ENCODE results near the gene RAB3IP. TPM values are rescaled to one million over a fixed set of nuclear protein-coding genes. Genes with fewer than 3 reads are reported as not detected.

The RAB3IP gene, protein sequence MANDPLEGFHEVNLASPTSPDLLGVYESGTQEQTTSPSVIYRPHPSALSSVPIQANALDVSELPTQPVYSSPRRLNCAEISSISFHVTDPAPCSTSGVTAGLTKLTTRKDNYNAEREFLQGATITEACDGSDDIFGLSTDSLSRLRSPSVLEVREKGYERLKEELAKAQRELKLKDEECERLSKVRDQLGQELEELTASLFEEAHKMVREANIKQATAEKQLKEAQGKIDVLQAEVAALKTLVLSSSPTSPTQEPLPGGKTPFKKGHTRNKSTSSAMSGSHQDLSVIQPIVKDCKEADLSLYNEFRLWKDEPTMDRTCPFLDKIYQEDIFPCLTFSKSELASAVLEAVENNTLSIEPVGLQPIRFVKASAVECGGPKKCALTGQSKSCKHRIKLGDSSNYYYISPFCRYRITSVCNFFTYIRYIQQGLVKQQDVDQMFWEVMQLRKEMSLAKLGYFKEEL
- total RNA-seq (2014; rRNA removed; shearing (Covaris generic)) = 31.0 and 60.2 TPM in 2 replicates

DNA sequence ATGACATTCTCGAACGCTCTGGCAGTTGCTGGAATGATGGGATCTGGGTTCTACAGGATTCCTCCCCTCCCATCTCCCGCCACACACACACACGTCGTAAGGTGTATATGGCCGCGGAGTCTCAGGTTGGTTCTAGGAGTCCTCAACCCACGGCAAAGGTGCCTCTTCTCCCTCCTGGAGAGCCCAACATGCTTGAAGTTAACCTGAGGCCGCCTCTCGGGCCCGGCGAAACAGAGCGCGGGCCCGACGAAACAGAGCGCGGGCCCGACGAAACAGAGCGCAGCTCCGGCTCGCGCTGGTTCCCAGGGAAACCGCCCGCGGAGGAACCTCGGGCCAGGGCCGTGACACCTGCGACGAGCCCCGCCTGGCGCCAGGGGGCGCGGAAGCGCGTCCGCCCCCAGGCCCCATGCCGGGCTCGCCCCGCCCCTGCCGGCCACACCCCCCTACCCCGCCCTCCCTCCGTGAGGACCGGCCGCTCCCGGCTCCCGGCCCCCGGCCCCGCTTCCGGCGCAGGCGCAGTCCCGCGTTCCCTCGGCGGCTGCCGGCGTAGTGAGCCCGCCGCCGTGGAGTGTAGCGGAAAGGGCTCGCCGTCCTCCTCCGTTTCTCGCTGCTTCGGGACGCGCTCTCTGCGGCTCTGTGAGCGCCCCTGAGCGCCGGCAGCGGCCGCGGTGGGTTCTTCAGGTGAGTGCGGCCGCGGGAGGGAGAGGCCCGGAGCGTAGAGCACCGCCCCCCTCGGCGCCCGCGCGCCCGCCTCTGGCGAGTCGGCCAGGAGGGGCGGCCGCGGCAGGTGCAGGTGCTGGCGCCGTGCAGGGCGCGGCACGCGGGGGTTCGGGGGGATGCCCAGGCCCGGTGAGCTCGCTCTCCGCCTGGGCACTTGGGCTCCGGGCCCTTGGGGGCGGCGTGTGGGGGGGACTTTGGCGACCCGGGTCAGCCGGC lies at the start of gene RAB3IP:
Gene RAB3IP (plus strand): TSS at position 510 of the 936 bp plus-strand sequence. CDS start 16,549 bp downstream, outside the sequence.
- Histone ChIP-seq H3K27me3 (ENCODE audit: control insufficient read depth, insufficient read depth, low read length) (peaks cover 19% of the 10 kb centered on the region), H3K36me3 (replicated peaks; ENCODE audit: control insufficient read depth, insufficient read depth, low read length) (no peaks in the 10 kb centered on the region), H3K4me3 (ENCODE audit: insufficient read depth, low read depth, low read length) (peak within 1 kb of the TSS; percentile 80)
- DNase-seq = peak; percentile 99

DNA sequence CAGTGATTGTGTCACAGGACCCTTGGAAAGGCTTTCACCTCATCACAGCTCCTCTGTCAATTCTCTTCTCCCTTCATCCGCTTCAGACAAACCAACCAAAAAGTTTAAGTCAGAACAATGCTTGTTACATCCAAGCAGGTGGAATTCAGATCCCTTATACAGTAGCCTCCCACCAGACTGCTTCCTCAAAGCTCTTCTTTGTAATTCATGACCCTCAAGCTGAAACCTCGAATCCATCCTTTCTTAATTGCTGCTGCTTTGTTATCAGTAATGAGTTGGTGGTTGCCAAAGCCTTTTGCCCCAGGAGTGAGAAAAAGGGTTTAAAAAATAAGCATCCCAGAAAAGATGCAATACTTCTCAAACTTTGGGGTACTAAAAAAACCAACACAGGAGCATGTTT lies 49.0 kb upstream of the RAB3IP start:
- Histone ChIP-seq H3K36me3 (replicated peaks; ENCODE audit: control insufficient read depth, insufficient read depth, low read length) (no peaks in the 10 kb centered on the region), H3K4me3 (ENCODE audit: insufficient read depth, low read depth, low read length) (no peak overlapping the region), H3K27me3 (ENCODE audit: control insufficient read depth, insufficient read depth, low read length) (no peaks in the 10 kb centered on the region)
- peak; percentile 39 for DNase-seq

- Histone ChIP-seq H3K27me3 (ENCODE audit: control insufficient read depth, insufficient read depth, low read length) (no peaks in the 10 kb centered on the region), H3K4me3 (ENCODE audit: insufficient read depth, low read depth, low read length) (no peak overlapping the region), H3K36me3 (replicated peaks; ENCODE audit: control insufficient read depth, insufficient read depth, low read length) (no peaks in the 10 kb centered on the region)
- DNase-seq = no peak
Observed at GRCh38 chr12:69694123-69694522, 44.5 kb upstream of the RAB3IP start.

GRCh38 chr12:69698054-69698453 lies 40.6 kb upstream of the RAB3IP start:
- H3K36me3 ChIP-seq (replicated peaks; ENCODE audit: control insufficient read depth, insufficient read depth, low read length) = no peaks in the 10 kb centered on the region
- no peak overlapping the region for H3K4me3 ChIP-seq (ENCODE audit: insufficient read depth, low read depth, low read length)
- DNase-seq = no peak
- H3K27me3 ChIP-seq (ENCODE audit: control insufficient read depth, insufficient read depth, low read length) = no peaks in the 10 kb centered on the region

GRCh38 chr12:69698769-69699540 lies 39.7 kb upstream of the RAB3IP start, which contains the start of gene BEST3:
TSS of gene BEST3 (minus strand) at chr12:69699303. CDS start at chr12:69697798, 1,505 bp downstream.
- H3K4me3 ChIP-seq (ENCODE audit: insufficient read depth, low read depth, low read length) = no peak within 1 kb of the TSS
- DNase-seq = no peak
- no peaks in the 10 kb centered on the region for H3K27me3 ChIP-seq (ENCODE audit: control insufficient read depth, insufficient read depth, low read length)
- no peaks in the 10 kb centered on the region for H3K36me3 ChIP-seq (replicated peaks; ENCODE audit: control insufficient read depth, insufficient read depth, low read length)

- DNase-seq = no peak
- Histone ChIP-seq H3K4me3 (ENCODE audit: insufficient read depth, low read depth, low read length) (no peak overlapping the region), H3K27me3 (ENCODE audit: control insufficient read depth, insufficient read depth, low read length) (no peaks in the 10 kb centered on the region), H3K36me3 (replicated peaks; ENCODE audit: control insufficient read depth, insufficient read depth, low read length) (no peaks in the 10 kb centered on the region)
Observed at GRCh38 chr12:69701826-69702225, 36.8 kb upstream of the RAB3IP start.

GRCh38 chr12:69703146-69703642 lies 35.5 kb upstream of the RAB3IP start:
- no peaks in the 10 kb centered on the region for H3K36me3 ChIP-seq (replicated peaks; ENCODE audit: control insufficient read depth, insufficient read depth, low read length)
- no peak for DNase-seq
- no peaks in the 10 kb centered on the region for H3K27me3 ChIP-seq (ENCODE audit: control insufficient read depth, insufficient read depth, low read length)
- H3K4me3 ChIP-seq (ENCODE audit: insufficient read depth, low read depth, low read length) = no peak overlapping the region

- Histone ChIP-seq H3K4me3 (ENCODE audit: insufficient read depth, low read depth, low read length) (no peak overlapping the region), H3K36me3 (replicated peaks; ENCODE audit: control insufficient read depth, insufficient read depth, low read length) (no peaks in the 10 kb centered on the region), H3K27me3 (ENCODE audit: control insufficient read depth, insufficient read depth, low read length) (no peaks in the 10 kb centered on the region)
- no peak for DNase-seq
Observed at GRCh38 chr12:69704357-69704756, 34.3 kb upstream of the RAB3IP start.

GRCh38 chr12:69708649-69709048 lies 30.0 kb upstream of the RAB3IP start:
- no peaks in the 10 kb centered on the region for H3K36me3 ChIP-seq (replicated peaks; ENCODE audit: control insufficient read depth, insufficient read depth, low read length)
- no peak for DNase-seq
- no peak overlapping the region for H3K4me3 ChIP-seq (ENCODE audit: insufficient read depth, low read depth, low read length)
- H3K27me3 ChIP-seq (ENCODE audit: control insufficient read depth, insufficient read depth, low read length) = no peaks in the 10 kb centered on the region

GRCh38 chr12:69712826-69713225 lies 25.8 kb upstream of the RAB3IP start:
- H3K27me3 ChIP-seq (ENCODE audit: control insufficient read depth, insufficient read depth, low read length) = no peaks in the 10 kb centered on the region
- DNase-seq = no peak
- no peak overlapping the region for H3K4me3 ChIP-seq (ENCODE audit: insufficient read depth, low read depth, low read length)
- H3K36me3 ChIP-seq (replicated peaks; ENCODE audit: control insufficient read depth, insufficient read depth, low read length) = no peaks in the 10 kb centered on the region

- no peak for DNase-seq
- no peak overlapping the region for H3K4me3 ChIP-seq (ENCODE audit: insufficient read depth, low read depth, low read length)
- no peaks in the 10 kb centered on the region for H3K36me3 ChIP-seq (replicated peaks; ENCODE audit: control insufficient read depth, insufficient read depth, low read length)
Observed at GRCh38 chr12:69714542-69714941, 24.1 kb upstream of the RAB3IP start.

DNA sequence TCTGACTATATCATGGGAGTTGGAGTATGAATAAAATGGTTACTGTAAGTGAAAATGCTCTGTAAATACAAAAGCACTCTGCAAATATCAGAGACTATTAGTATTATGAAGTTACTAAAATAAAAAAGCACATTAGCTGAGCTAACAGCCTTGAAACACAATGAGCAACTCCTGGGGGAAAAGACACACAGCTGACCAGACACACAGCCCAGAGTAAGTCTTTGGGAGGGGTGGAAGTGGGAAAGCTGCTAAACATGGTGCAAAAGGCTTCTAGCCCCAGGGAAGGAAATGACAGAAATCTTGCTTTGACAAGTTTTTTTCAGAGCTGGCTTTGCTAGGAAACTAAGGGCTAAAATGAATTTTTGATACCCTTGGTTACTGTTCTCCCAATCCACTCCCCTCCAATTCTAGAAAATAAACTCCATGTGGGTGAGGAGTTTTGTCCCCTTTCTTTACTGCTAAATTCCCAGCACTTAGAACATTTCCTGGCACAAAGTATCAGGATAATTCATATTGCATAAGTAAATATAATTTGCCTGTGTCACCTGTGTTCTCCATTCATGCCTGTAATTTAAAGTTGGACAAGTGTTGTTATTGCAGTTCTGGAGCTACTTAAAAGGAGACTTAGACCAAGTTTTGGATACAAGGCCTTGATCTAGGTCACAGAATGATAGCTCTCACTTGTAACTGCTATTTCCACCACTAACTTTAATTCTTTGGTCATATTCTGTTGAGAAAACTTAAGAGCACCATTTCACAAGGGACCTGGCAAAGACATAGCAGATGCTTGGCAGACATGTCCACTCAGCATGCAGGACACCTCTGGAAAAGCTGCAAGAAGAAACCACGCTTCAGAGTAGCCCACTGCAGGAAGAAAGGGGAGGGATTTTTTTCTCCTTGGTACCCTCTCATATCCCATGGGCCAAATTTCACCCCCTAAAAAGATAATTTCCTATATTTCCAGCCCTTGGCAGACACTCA lies 19.0 kb upstream of the RAB3IP start:
- no peak for DNase-seq
- H3K27me3 ChIP-seq (ENCODE audit: control insufficient read depth, insufficient read depth, low read length) = no peaks in the 10 kb centered on the region
- H3K36me3 ChIP-seq (replicated peaks; ENCODE audit: control insufficient read depth, insufficient read depth, low read length) = no peaks in the 10 kb centered on the region
- no peak overlapping the region for H3K4me3 ChIP-seq (ENCODE audit: insufficient read depth, low read depth, low read length)

More at GRCh38 chr12:69714542-69714941, 24.1 kb upstream of the RAB3IP start:
- no peaks in the 10 kb centered on the region for H3K27me3 ChIP-seq (ENCODE audit: control insufficient read depth, insufficient read depth, low read length)

GRCh38 chr12:69720750-69721149 lies 17.9 kb upstream of the RAB3IP start:
- Histone ChIP-seq H3K27me3 (ENCODE audit: control insufficient read depth, insufficient read depth, low read length) (no peaks in the 10 kb centered on the region), H3K4me3 (ENCODE audit: insufficient read depth, low read depth, low read length) (no peak overlapping the region), H3K36me3 (replicated peaks; ENCODE audit: control insufficient read depth, insufficient read depth, low read length) (no peaks in the 10 kb centered on the region)
- DNase-seq = no peak

Data from H7 (cell line).